ENCODE measurements around the gene PLXDC2. TPM values are rescaled to one million over a fixed set of nuclear protein-coding genes. Genes with fewer than 3 reads are reported as not detected.

Gene PLXDC2
- total RNA-seq, 1 donor from 2014 or later: 0.86 TPM

DNA sequence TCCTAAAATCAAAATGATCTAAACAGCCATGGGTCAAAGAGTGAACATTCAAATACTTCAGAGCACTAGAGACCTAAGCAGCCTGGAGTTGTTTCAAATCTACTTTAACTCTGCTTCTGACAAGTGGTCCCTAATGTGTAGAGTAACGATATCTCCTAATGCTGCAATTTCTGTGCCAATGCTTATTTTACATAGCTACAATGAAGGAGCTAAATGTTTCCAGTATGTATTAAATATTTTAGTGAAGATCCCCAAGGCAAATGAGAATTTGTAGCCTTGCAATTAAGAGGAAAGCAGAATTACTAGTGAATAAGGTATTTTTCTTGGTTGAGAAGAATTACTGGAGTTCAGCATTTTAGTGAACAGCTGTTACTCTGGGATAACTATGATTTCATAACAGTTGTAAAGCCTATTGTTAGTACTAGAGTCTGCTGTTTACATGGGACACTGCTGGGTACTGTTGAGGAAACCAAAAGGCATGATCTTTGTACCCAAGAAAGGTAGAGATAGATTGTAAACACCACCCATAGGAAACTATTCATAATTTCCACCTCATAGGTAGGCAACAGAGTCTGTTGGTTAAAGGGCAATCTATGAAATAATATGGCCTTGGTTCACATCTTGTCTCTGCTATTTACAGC is 271.9 kb downstream of the PLXDC2 start:
- DNase-seq (ENCODE audit: low read depth): no peak
- no peak overlapping the region for H3K4me3 ChIP-seq (ENCODE audit: low read depth, low read length)
- TF ChIP-seq, protein P1, sequence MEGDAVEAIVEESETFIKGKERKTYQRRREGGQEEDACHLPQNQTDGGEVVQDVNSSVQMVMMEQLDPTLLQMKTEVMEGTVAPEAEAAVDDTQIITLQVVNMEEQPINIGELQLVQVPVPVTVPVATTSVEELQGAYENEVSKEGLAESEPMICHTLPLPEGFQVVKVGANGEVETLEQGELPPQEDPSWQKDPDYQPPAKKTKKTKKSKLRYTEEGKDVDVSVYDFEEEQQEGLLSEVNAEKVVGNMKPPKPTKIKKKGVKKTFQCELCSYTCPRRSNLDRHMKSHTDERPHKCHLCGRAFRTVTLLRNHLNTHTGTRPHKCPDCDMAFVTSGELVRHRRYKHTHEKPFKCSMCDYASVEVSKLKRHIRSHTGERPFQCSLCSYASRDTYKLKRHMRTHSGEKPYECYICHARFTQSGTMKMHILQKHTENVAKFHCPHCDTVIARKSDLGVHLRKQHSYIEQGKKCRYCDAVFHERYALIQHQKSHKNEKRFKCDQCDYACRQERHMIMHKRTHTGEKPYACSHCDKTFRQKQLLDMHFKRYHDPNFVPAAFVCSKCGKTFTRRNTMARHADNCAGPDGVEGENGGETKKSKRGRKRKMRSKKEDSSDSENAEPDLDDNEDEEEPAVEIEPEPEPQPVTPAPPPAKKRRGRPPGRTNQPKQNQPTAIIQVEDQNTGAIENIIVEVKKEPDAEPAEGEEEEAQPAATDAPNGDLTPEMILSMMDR (conservative IDR thresholded peaks at IDR 0.05; ENCODE audit: low read depth, low read length): no peak

DNA sequence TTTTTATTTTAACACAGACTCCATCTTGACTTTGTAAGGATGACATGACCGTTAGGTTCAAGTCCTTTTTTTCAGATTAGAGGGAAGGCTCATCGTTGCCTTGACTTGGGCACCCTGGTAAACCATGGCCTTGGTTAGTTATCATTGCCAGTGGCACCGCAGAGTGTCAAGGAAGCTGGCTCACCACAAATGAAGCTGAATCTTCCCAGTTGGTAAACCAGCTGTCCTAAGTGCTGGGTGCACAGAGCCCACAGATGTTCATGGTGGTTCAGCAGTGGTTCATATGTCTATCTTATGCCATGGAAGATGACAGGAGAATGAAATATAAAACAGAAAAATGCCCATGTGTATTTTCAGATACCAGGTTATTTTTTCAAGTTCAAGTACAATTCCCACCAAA is 273.6 kb downstream of the PLXDC2 start:
- TF ChIP-seq, protein P1 (conservative IDR thresholded peaks at IDR 0.05; ENCODE audit: low read depth, low read length): no peak
- DNase-seq (ENCODE audit: low read depth): no peak
- no peak overlapping the region for H3K4me3 ChIP-seq (ENCODE audit: low read depth, low read length)

DNA sequence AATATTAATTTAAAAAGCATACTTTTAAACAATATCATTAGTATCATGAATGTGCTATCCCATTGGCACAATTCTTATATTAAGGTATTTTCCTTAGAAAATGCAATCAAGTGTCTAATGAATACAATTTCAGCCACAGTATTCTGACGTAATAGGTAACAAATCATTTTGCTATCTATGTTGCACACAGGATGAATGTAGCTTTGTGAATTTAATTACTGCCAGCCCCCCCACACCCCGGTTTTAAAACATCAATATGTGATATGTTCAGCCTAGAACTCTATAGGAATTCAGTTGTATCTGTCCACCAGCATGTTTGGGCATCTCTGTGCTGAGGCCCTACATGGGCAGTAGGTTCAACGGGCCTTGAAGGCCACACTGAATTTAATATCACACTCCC is 274.6 kb downstream of the PLXDC2 start:
- TF ChIP-seq, protein P1 (conservative IDR thresholded peaks at IDR 0.05; ENCODE audit: low read depth, low read length): no peak
- no peak overlapping the region for H3K4me3 ChIP-seq (ENCODE audit: low read depth, low read length)

DNA sequence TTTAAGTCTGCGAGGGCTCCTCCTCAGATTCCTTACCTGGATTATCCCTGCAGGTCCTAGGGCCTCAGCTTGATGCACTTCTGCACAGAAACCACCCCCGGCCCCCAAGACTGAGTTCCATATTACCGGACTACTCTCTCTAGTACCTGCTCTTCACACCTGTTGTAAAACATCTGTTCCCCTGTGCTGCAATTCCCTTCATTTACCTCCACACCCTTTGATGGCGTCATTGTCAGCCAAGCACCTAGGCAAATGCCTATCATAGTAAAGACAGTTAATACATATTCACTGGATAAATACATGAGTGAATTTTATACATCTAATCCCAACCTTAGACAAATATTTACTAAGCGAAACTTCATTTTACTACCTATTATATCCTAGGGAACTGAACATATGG is 275.5 kb downstream of the PLXDC2 start:
- TF ChIP-seq, protein P1 (conservative IDR thresholded peaks at IDR 0.05; ENCODE audit: low read depth, low read length): no peak
- no peak for DNase-seq (ENCODE audit: low read depth)

More for the DNA sequence above, 274.6 kb downstream of the PLXDC2 start:
- no peak for DNase-seq (ENCODE audit: low read depth)

GRCh38 chr10:20093600-20093999 is 277.4 kb downstream of the PLXDC2 start:
- no peak for DNase-seq (ENCODE audit: low read depth)
- TF ChIP-seq, protein P1 (conservative IDR thresholded peaks at IDR 0.05; ENCODE audit: low read depth, low read length): no peak
- no peak overlapping the region for H3K4me3 ChIP-seq (ENCODE audit: low read depth, low read length)

More for the DNA sequence above, 275.5 kb downstream of the PLXDC2 start:
- H3K4me3 ChIP-seq (ENCODE audit: low read depth, low read length): no peak overlapping the region

DNA sequence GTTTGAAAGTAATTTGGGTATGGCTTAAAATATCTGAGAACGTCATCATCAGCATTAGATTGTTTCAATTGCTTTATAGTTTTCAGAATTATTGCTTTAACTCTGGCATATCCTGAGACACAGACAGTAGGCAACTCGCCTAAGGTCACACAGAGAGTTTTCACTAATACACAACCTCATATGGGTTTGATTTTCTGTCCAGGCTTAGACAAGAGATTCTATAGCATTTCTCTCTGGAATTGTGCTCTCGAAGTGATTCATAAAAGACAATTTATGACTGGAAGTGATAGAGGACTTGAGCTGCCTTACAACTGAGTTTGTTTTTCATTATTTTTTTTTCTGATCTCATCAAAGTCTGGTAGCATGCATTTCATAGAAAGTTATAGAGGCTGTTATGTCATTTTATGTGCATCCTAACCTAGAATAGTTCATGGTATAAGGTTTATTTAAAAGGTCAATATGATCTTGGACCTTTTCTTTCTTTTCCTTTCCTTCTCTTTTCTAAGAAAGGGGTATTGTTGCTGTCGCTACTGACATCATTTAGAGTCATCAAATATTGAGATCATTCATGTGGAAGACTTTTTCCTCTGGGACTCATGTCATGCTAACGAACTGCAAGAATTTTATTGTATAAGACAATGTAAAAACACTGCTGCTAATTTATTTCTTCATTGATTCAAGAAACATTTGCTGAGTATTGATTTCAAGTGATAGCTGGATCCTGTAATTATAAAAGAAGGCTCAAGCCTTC is 278.2 kb downstream of the PLXDC2 start:
- no peak overlapping the region for H3K4me3 ChIP-seq (ENCODE audit: low read depth, low read length)
- TF ChIP-seq, protein P1 (conservative IDR thresholded peaks at IDR 0.05; ENCODE audit: low read depth, low read length): no peak

More for the DNA sequence above, 278.2 kb downstream of the PLXDC2 start:
- DNase-seq (ENCODE audit: low read depth): no peak

All from epithelial cell of proximal tubule (primary cell).